GM12878 (cell line): ENCODE data around the gene ITSN1. TPM values are rescaled to one million over a fixed set of nuclear protein-coding genes. Genes with fewer than 3 reads are reported as not detected.

Source experiments
- ATAC-seq: fragments of 200-7000 bp; cut with Tn5 transposase; 3 replicates; pipeline ENCODE4 v1.9.1; 2020; ENCODE audit warnings: mild to moderate bottlenecking, moderate library complexity
- BruUV-seq: library from RNA; stranded (reverse); fragments of 400-500 nt; replicated peaks from 2 replicates; lab custom pipeline; 2021; lab: Mats Ljungman, UMichigan
- CTCF ChIA-PET: fragments of 300-600 bp; sonication (Branson Sonifier 250); formaldehyde crosslinking; extraction: SDS; loops from one replicate; lab custom pipeline; 2021; ENCODE audit warnings: inconsistent platforms; lab: Yijun Ruan, JAX
- POLR2A ChIA-PET: fragments of 350-600 bp; formaldehyde crosslinking; extraction: SDS; loops from one replicate; lab custom pipeline; 2021; ENCODE audit warnings: inconsistent platforms; lab: Charles Lee
- RAD21 ChIA-PET: fragments of 300-600 bp; sonication (Branson Sonifier 250); formaldehyde crosslinking; loops from one replicate; lab custom pipeline; 2023; ENCODE audit warnings: antibody characterized with exemption; ENCODE audit not compliant: unreplicated experiment; lab: Charles Lee
- SMC1A ChIA-PET: fragments of 300-600 bp; sonication (Branson Sonifier 250); formaldehyde crosslinking; loops from one replicate; lab custom pipeline; 2023; ENCODE audit not compliant: unreplicated experiment, uncharacterized antibody; lab: Charles Lee
- DNase-seq: peaks from one replicate; pipeline ENCODE4 v3.0.0-alpha.2; 2011; ENCODE audit warnings: low read depth, low spot score
- FAIRE-seq: peaks from 3 replicates; lab custom pipeline; 2011; peaks lifted over from hg19 to GRCh38; lab: Jason Lieb, UNC
- H2AFZ ChIP-seq: 2 replicates; pipeline ENCODE4 v1.6.0; 2011; ENCODE audit warnings: low read depth, low read length, control low read depth; ENCODE audit not compliant: control insufficient read depth
- H3K27ac ChIP-seq: 2 replicates; pipeline ENCODE4 v1.5.1; 2011; ENCODE audit warnings: control low read depth; ENCODE audit not compliant: control insufficient read depth, insufficient read depth
- H3K27me3 ChIP-seq, 2 experiments: replicated peaks in 1 of 2; 2 replicates each; pipeline versions ENCODE4 v1.6.0 to v1.6.1; 2011; ENCODE audit warnings: low read length in 1 of 2; ENCODE audit not compliant: control insufficient read depth in 2 of 2, insufficient read depth in 2 of 2
- H3K36me3 ChIP-seq, 2 experiments: 2 replicates each; pipeline ENCODE4 v1.5.1; 2011; ENCODE audit warnings: low read length in 1 of 2; ENCODE audit not compliant: control insufficient read depth in 2 of 2, insufficient read depth in 2 of 2
- H3K4me1 ChIP-seq: 2 replicates; pipeline ENCODE4 v1.6.1; 2011; ENCODE audit warnings: mild to moderate bottlenecking, low read length, moderate library complexity, mixed read lengths; ENCODE audit not compliant: control insufficient read depth, insufficient read depth
- H3K4me2 ChIP-seq: 2 replicates; pipeline ENCODE4 v1.6.0; 2011; ENCODE audit warnings: control low read depth; ENCODE audit not compliant: control insufficient read depth, insufficient read depth
- H3K4me3 ChIP-seq: fragments of 200-600 bp; sonication (generic); 2 replicates; pipeline ENCODE4 v1.5.1; 2016
- H3K79me2 ChIP-seq: 2 replicates; pipeline ENCODE4 v1.6.0; 2011; ENCODE audit warnings: low read length; ENCODE audit not compliant: control insufficient read depth, insufficient read depth
- H3K9ac ChIP-seq: 2 replicates; pipeline ENCODE4 v1.8.0; 2011; ENCODE audit warnings: low read length, control low read depth, mixed read lengths; ENCODE audit not compliant: control insufficient read depth, insufficient read depth
- H3K9me3 ChIP-seq: replicated peaks from 3 replicates; pipeline ENCODE4 v1.5.1; 2011; ENCODE audit warnings: mild to moderate bottlenecking, low read length; ENCODE audit not compliant: control insufficient read depth, insufficient read depth
- H4K20me1 ChIP-seq: 2 replicates; pipeline ENCODE4 v1.6.0; 2011; ENCODE audit not compliant: control insufficient read depth, insufficient read depth
- ATF2 ChIP-seq: IDR thresholded peaks from 2 replicates; pipeline ENCODE4 v1.6.1; 2012; ENCODE audit warnings: low read length, inconsistent platforms
- EED ChIP-seq: sonication (generic); IDR thresholded peaks from 2 replicates; pipeline ENCODE4 v1.6.1; 2016; ENCODE audit warnings: antibody characterized with exemption, low read depth
- ESRRA ChIP-seq: IDR thresholded peaks from 2 replicates; pipeline ENCODE4 v1.6.1; 2012; ENCODE audit warnings: mild to moderate bottlenecking, low read length, improper control_type of control experiment
- LARP7 ChIP-seq: fragments of 450-650 bp; IDR thresholded peaks from 2 replicates; pipeline ENCODE4 v1.6.1; 2017; ENCODE audit warnings: mild to moderate bottlenecking
- MYB ChIP-seq: fragments of 150-350 bp; IDR thresholded peaks from 2 replicates; pipeline ENCODE4 v1.6.1; 2014; ENCODE audit warnings: mild to moderate bottlenecking, low read depth, low read length, borderline replicate concordance
- RCOR1 ChIP-seq: conservative IDR thresholded peaks from 2 replicates; pipeline ENCODE4 v1.6.1; 2012; ENCODE audit warnings: low read depth, low read length, improper control_type of control experiment
- SIX5 ChIP-seq: IDR thresholded peaks from 2 replicates; pipeline ENCODE4 v1.6.1; 2011; ENCODE audit warnings: mild to moderate bottlenecking, low read depth, low read length, moderate library complexity; ENCODE audit not compliant: severe bottlenecking
- SREBF1 ChIP-seq: IDR thresholded peaks from 2 replicates; pipeline ENCODE4 v1.6.1; 2012; ENCODE audit warnings: mild to moderate bottlenecking, low read length
- SRF ChIP-seq, 2 experiments: IDR thresholded peaks; 2 replicates each; pipeline ENCODE4 v1.6.1; 2011; ENCODE audit warnings: low read depth in 2 of 2, low read length in 2 of 2, mild to moderate bottlenecking in 1 of 2, moderate library complexity in 1 of 2
- ZSCAN29 ChIP-seq: fragments of 450-650 bp; IDR thresholded peaks from 2 replicates; pipeline ENCODE4 v1.6.1; 2017; ENCODE audit warnings: mild to moderate bottlenecking, moderate library complexity
- WGBS: methylation state at CpG from one replicate; pipeline ENCODE4 v1.1.6; 2016; ENCODE audit warnings: low lambda C conversion rate; ENCODE audit not compliant: insufficient replicate concordance, insufficient coverage; ENCODE audit errors: missing lambda C conversion rate; 5-methylcytosine and 5-hydroxymethylcytosine counted together
- in situ Hi-C: fragments of 300-500 bp; cut with MboI; formaldehyde crosslinking; loops from 9 replicates; pipeline ENCODE4 v1.14.3; 2018; ENCODE audit warnings: mixed read lengths
- intact Hi-C: fragments of 100-400 bp; cut with micrococcal nuclease; formaldehyde crosslinking; loops from one replicate; pipeline ENCODE4 v1.14.2; 2022; ENCODE audit not compliant: unreplicated experiment
- polyA plus RNA-seq, 11 experiments: library from polyadenylated mRNA; depleted of rRNA in 4 of 11; unstranded in 6 of 11; stranded (reverse) in 5 of 11; fragments of >200 nt; fragmentation: Nextera tagmentation in 4 of 11; fragmentation: Illumina TruSeq in 1 of 11; extraction: Ambion mirVana in 4 of 11; extraction: Trizol in 1 of 11; gene quantifications; 1 replicate in 1 of 11; 2 replicates in 10 of 11; pipeline versions ENCODE4 v1.2.1 to v1.2.3, GENCODE V29; 2011 to 2016; ENCODE audit warnings: inconsistent platforms in 2 of 11, missing spikeins in 2 of 11, low read depth in 1 of 11
- total RNA-seq, 4 experiments: library from RNA; depleted of rRNA in 3 of 4; stranded (reverse); fragments of >200 nt in 3 of 4; fragmentation: Illumina TruSeq in 1 of 4; extraction: Trizol in 1 of 4; gene quantifications; 2 replicates each; pipeline versions ENCODE4 v1.2.1 to v1.2.3, GENCODE V29; 2013 to 2021

ITSN1 gene
- total and polyA plus RNA-seq, 10 of the 15 experiments (the other 5 are each of a cell fraction or from before 2014, with no cell fraction given), result 0.89 to 10.6 (median 4.8) TPM

DNA sequence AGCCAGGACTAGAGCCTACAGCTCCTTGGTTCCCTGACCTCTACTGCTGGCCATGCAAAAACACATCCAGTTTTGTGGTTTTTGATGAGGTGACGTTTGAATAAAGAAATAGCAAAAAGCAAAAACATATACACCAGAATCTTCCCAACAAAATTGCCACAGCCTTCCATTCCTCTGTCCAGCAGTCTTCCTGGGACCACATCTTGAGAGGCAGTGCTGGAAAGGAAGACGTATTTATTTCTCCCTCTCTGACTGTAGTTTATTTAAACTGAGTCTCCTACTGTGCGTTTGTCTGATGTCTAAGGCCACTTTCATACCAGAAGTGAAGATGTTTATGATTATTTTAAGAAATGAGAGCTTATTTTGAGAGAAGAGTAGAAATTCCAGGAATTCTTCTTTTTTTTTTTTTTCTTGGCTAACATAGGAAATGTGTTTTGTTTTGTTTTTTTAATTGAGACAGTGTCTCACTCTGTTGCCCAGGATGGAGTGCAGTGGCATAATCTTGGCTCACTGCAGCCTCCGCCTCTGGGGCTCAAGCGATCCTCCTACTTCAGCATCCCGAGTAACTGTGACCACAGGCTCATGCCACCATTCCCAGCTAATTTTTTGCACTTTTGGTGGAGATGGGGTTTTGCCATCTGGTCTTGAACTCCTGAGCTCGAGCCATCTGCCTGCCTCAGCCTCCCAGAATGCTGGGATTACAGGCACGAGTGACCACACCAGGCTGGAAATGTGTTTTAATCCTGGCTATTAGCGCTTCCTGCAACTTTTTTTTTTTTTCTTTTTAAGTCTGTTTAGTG, 118.5 kb downstream of the ITSN1 start (continued):
- TF ChIP-seq ZSCAN29 (no peak), LARP7 (no peak)

DNA sequence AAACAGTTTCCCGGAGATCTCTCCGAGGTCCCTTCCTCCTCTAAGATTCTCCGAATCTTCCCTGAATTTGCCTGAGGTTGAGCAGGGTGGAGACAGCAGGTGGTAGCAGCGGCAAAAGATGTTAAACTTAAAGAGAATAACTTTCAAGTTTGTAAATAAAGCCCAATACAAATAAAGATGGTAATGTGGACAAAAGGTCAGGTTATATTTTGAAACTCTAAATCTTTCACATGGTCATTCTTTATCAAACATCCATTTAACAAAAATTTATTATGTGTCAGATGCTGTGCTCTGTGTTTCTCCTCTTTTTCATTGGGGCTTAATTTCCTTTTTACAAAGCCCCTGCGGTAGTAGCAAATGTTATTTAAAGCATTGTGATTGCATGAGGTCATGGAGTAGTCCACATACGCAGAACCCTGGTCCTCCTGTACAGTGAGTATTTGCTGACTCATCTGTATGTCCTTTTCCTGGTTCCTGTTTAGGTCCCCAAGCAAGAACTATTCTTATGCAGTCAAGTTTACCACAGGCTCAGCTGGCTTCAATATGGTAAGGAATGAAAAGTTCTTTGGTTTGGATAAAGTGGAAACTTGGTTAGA, 119.2 kb downstream of the ITSN1 start:
- Histone ChIP-seq H3K9ac (no peak overlapping the region; the same call in 1 of the 2 replicates), H3K27ac (no peak overlapping the region), H3K4me2 (no peak overlapping the region), H3K79me2 (no peaks in the 10 kb centered on the region), H2AFZ (no peak overlapping the region), H3K4me3 (no peak overlapping the region), H3K27me3 (no peaks in the 10 kb centered on the region), H3K36me3 (no peaks in the 10 kb centered on the region), H4K20me1 (no peaks in the 10 kb centered on the region), H3K4me1 (no peaks in the 10 kb centered on the region), H3K9me3 (no peaks in the 10 kb centered on the region)
- 59% methylated on average over 6 of the region's 6 CpGs for WGBS
- no TSS peak for BruUV-seq
- POLR2A ChIA-PET, result no interaction called here
- DNase-seq (no peak), ATAC-seq (no peak), FAIRE-seq (no peak)
- RAD21 ChIA-PET, result no interaction called here
- SMC1A ChIA-PET, result interaction anchor here (1.1 kb wide), 1 partner anchor 14 kb away, joined by 3 read pairs; no protein-coding TSS in a partner anchor
- intact Hi-C loops (no loop called here), in situ Hi-C loops (no loop called here)
- CTCF ChIA-PET, result no interaction called here
- no peak for TF ChIP-seq ESRRA
- no peak for TF ChIP-seq ATF2
- TF ChIP-seq SREBF1, result no peak
- no peak for TF ChIP-seq RCOR1
- TF ChIP-seq SRF (IDR thresholded peaks at IDR 0.05; ENCODE audit: low read depth in 2 of 2, low read length in 2 of 2), result no peak
- TF ChIP-seq SIX5, result no peak
- no peak for TF ChIP-seq MYB
- no peak for TF ChIP-seq EED
